ENCODE data around the gene MAFG.
"Not testable (repeated sequence)": the region's sequence is repeated elsewhere in the genome, so short reads cannot be mapped to it uniquely, and the experiment has no call there.

Gene MAFG

GRCh38 chr17:81958633-81959342 lies 31.3 kb upstream of the MAFG start:
- DNase-seq (ENCODE audit: low spot score): no peak

GRCh38 chr17:81957691-81958432 lies 30.3 kb upstream of the MAFG start:
- DNase-seq (ENCODE audit: low spot score): no peak

DNA sequence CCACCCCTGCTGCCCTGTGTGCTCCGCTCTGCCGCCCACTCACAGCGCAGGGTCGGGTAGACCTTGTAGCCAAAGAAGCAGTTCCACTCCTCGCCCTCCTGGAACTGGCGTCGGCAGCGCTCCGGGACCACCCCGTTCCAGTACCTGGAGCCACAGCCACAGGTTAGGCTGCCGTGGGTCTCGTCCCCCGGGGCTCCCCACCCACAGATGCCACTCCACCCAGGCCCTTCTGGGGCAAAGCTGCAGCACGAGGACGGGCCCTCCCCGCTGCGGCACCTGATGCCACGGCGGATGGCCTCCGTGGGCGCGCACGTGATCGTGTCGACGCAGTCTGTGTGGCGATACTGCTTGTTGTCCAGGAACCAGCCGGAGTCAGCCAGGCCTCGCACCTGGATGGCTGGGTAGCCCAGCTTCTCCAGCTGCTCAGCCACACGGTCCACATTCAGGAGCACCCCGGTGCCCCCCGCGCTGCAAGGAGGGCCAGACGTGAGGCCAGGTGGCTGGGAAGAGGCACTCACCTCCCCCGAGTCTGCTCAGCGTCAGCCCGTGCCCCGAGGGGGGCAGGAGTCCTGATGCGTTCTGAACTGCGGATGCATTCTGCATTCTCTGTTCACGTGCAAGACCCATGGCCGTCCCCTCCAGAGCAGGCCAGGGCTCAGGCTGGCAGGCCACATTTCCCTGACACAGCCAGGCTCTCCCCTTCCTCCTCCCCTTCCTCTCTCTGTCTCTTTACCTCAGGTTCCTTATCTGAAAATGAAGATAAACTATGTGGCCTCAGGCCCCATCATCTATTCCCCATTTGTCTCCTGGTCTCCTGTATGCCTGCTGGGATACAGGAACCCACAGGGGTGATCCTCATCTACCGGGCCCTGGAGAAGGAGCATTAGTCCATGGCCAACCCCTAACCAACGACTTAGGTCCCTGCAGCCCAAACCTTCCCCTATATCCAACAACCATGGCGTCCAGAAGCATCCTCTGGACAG lies 29.4 kb upstream of the MAFG start:
- DNase-seq (ENCODE audit: low spot score): no peak

- no peak for DNase-seq (ENCODE audit: low spot score)
Observed at GRCh38 chr17:81955756-81956544, 28.4 kb upstream of the MAFG start.

DNA sequence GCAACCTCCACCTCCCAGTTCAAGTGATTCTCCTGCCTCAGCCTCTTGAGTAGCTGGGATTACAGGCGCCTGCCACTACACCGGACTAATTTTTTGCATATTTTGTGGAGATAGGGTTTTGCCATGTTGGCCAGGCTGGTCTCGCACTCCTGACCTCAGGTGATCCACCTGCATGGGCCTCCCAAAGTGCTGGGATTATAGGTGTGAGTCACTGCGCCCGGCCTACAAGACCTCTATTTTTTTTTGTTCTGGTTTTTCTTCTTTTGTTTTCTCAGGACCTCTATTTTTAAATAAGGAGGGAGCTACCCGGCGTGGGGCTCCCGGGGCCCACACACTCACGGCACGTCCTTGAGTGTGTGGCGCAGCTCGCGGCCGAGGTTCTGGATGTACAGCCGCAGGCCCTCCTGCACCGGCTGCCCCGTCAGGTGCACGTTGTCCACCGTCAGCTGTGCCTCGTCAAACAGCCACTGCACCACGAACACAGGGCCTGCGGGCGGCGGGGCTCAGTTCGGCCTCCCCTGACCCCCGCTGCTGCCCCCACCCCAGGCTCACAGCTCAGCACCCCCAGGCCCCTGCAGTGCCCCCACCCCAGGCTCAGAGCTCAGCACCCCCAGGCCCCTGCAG lies 27.6 kb upstream of the MAFG start:
- no peak for DNase-seq (ENCODE audit: low spot score)

DNA sequence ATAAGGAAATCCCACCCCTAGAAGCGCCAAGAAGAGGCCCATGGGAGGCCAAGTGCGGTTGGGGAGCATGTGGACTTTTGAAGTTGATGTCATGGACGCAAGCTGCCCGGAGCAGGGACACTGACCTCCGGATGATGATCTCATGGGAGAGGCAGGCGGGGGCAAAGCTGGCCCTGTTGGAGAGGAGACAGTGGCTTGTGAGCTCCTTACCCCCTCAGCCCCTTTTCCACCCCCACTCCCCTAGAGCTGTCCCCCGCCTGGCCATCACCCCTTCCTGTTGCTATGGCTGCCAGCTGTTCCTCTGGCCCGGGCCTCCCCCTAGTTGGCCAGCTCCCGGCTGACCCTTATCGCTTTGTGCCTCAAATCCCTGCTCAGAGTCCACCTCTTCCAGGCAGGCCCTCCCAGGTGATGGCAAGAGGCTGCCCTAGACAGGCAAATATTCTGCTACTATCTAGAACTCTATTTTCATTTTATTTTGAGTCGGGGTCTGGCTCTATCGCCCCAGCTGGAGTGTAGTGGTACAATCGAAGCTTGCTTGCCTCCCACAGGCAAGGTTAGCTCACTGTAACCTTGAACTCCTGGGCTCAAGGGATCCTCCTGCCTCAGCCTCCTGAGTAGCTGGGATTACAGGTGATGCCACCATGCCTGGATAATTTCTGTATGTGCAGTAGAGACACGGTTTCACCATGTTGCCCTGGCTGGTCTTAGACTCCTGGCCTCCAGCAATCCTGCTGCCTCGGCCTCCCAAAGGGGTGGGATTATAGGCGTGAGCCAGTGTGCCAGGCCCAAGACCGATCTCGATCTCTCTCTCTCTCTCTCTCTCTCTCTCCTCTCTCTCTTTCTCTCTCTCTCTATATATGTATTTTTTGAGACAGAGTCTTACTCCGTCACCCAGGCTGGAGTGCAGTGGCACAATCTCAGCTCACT lies 26.9 kb upstream of the MAFG start:
- no peak for DNase-seq (ENCODE audit: low spot score)

DNA sequence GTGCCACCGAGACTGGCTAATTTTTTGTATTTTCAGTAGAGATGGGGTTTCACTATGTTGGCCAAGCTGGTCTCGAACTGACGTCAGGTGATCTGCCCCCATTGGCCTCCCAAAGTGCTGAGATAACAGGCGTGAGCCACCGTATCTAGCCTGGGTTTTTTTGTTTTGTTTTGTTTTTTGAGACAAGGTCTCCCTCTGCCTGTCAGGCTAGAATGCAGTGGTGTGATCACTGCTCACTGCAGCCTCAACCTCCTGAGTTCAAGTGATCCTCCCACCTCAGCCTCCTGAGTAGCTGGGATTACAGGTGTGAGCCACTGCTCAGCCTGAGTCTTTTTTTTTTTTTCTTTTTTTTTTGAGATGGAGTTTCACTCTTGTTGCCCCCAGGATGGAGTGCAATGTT lies 25.9 kb upstream of the MAFG start:
- DNase-seq (ENCODE audit: low spot score): not testable (repeated sequence)

DNA sequence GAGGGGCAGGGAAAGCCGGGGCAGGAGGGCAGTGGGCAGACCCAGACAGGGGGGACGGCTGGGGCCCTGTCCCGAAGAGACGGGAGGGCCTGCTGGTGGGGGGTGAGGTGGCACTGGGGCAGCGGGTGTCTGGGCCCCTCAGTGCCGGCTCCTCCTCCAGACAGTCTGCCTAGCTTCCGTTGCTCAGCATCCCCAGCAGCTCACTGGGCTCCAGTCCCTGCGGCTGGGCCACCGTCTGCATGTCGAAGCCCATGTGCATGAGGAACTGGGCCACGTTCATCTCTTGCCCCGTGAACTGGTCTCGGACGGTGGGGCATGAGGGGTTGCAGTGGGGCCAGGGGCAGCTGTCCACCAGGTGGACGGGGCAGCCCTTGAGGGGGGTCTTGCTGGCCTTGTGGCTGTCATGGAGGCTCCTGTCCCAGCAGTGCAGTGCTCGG lies 25.3 kb upstream of the MAFG start:
- DNase-seq (ENCODE audit: low spot score): no peak

DNA sequence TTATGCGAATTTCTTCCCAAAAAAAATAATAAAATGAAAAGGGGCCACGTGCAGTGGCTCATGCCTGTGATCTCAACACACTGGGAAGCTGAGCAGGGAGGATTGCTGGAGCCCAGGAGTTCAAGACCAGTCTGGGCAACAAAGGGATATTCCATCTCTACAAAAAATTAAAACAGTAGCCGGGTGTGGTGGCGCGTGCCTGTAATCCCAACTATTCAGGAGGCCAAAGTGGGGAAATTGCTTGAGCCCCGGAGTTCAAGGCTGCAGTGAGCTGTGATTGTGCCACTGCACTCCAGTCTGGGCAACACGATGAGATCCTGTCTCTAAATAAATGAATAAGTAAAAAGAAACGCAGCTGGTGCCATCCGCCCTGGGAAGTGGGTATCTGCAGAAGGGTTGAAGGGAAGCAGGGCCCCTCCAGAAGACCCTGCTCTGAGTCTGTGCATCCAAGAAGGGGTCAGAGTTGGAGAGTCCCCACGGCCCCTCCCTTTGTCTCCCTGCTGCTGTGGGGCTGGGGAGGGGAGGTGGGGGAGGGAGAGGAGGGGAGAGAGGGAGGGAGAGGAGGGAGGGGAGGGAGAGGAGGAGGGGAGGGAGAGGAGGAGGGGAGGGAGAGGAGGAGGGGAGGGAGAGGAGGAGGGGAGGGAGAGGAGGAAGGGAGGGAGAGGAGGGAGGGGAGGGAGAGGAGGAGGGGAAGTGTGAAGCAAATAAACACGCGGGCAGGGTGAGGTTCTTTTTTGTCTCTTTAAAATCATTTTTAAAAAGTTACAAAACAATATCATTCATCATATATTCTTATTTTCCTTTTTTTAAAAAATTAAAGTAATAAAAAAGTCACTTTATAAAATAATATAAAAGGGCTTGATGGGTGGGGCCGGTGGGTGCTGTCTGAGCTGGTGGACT lies 24.5 kb upstream of the MAFG start:
- no peak for DNase-seq (ENCODE audit: low spot score)

GRCh38 chr17:81950501-81950900 lies 23.0 kb upstream of the MAFG start:
- no peak for DNase-seq (ENCODE audit: low spot score)

DNA sequence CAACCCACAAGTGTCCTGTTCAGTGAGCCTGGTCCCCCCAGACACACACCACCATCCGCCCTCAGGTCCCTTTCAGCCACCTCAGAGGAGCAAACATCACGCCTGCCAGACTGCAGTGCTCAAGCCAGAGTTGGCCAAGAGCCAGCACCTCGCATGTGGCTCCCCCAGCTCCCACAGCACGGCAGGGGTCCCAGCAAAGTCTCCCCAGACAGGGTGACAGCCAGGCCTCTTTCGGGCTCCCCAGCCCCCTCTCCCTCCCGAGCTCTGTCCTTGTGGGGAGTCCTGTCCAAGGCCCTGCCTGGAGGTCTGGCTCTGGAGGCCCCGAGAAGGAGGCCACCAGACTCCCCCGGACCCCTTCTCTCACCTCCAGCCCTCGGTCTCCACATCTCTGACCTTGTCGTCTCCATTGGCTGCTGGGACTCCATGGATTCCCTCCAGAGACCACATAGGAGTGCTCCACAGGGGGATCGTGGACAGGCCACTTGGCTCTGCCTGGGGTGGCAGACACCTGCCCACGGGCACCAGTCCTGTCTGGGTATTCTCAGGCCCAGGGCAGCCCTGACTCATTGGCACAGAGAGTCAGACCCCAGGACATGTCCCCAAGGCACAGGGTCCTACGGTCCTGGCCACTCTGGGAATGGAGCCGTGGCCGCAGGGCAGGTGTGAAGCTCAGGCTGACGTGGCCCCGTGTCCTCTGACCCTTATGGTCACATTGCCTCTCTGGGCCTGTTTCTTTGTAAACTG lies 21.3 kb upstream of the MAFG start:
- DNase-seq (ENCODE audit: low spot score): no peak

- no peak for DNase-seq (ENCODE audit: low spot score)
Observed at GRCh38 chr17:81947189-81947588, 19.7 kb upstream of the MAFG start, which contains the start of gene MYADML2. MYADML2 (minus strand) TSS chr17:81947233; CDS start chr17:81941741, 5,492 bp downstream.

GRCh38 chr17:81944858-81945257 lies 17.3 kb upstream of the MAFG start:
- no peak for DNase-seq (ENCODE audit: low spot score)

DNA sequence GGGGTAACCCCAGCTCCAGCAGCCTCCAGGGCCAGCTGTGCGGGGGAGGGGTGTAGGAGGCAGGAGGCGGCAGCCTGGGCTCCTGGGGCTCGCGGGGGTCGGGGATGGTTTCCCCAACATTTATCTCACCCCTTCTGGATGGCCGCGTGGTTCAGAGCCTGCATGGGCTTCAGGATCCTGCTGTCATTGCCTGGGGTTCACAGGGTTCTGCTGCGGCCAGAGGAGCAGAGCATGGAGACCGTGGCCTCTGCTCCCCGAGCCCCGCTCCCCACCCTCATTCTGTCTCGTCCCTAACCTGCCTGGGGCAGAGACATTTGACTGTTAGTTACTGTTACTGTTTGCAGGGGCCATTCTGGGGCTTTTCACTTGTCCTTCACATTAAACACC lies 14.6 kb upstream of the MAFG start:
- DNase-seq (ENCODE audit: low spot score): no peak

- no peak for DNase-seq (ENCODE audit: low spot score)
Observed at GRCh38 chr17:81941484-81942166, 14.1 kb upstream of the MAFG start.

DNA sequence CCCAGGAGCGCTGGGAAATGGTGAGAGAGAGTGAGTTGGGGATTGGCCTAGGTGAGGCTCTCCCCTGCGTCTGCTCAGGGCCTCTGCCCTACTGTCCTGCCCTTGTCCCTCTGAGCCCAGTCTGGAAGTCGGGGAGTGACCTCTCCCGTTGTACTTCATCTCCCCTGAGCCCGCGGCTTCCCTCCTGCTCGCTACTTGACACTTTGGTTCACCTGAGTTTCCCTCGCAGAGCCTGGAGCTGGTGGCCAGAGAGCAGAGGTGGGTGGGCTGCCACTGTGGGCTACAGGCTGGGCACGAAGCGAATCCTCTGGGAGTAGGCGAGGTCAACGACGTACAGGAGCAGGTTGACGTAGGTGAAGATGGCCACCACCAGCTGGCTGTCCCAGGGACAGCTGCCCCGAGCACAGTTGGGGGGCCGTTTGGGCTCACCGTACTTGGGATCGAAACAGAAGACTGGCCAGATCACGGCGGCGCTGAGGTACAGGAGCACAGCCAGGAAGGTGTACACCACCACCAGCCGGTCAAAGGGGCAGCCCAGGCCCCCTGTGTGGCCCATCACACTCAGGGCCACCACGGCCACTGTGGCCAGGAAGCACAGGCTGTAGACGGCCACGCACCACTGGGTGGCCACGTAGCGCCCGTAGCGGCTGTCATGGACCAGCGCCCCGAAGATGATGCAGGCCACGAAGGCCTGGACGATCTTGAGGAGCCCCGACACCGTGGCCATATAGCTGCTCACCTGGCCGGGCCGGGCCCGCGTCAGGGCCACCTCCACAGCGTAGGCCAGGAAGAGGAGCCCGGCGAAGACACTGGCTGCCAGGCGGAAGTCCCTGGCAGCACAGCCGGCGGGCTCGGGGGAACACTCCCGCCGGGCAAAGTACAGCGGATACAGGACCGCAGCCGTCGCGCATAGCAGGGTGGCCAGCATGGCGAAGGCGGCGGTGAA lies 13.3 kb upstream of the MAFG start:
- no peak for DNase-seq (ENCODE audit: low spot score)
